Gastrocnemius medialis (tissue), 4 donors: ENCODE measurements around the gene KRT3. TPM values are rescaled to one million over a fixed set of nuclear protein-coding genes. Genes with fewer than 3 reads are reported as not detected.

Experiments used
- ATAC-seq, 2 donors: fragments of 150-250 bp; one replicate each; pipeline ENCODE4 v1.9.1; 2016
- DNase-seq, 2 donors: peaks; one replicate each; pipeline ENCODE4 v3.0.0-alpha.2; 2019
- H3K27ac ChIP-seq, 4 donors: fragments of 200-600 bp; sonication (generic); 1 replicate in 1 of 4; 2 replicates in 3 of 4; pipeline ENCODE4 v1.5.1; 2016 to 2018; ENCODE audit warnings: mild to moderate bottlenecking in 2 of 4, moderate library complexity in 1 of 4
- H3K27me3 ChIP-seq, 3 donors: fragments of 200-600 bp; sonication (generic) in 2 of 3; 1 replicate in 1 of 3; 2 replicates in 2 of 3; pipeline versions ENCODE4 v1.5.1 to v1.6.0; 2016 to 2019; ENCODE audit warnings: mild to moderate bottlenecking in 1 of 3, moderate library complexity in 1 of 3
- H3K36me3 ChIP-seq, 2 donors: fragments of 200-600 bp; sonication (generic) in 1 of 2; one replicate each; pipeline ENCODE4 v1.5.1; 2017 to 2018
- H3K4me1 ChIP-seq, 2 donors: fragments of 200-600 bp; sonication (generic) in 1 of 2; one replicate each; pipeline ENCODE4 v1.5.1; 2016 to 2017; ENCODE audit warnings: mild to moderate bottlenecking in 2 of 2
- H3K4me3 ChIP-seq, 4 donors: fragments of 200-600 bp; sonication (generic) in 3 of 4; 1 replicate in 1 of 4; 2 replicates in 3 of 4; pipeline ENCODE4 v1.5.1; 2016 to 2019; ENCODE audit warnings: mild to moderate bottlenecking in 2 of 4
- H3K9me3 ChIP-seq, 3 donors: fragments of 200-600 bp; sonication (generic) in 2 of 3; 1 replicate in 1 of 3; 2 replicates in 2 of 3; pipeline ENCODE4 v1.5.1; 2016 to 2019
- CTCF ChIP-seq, 5 experiments: fragments of 450-650 bp in 3 of 5; fragments of 200-600 bp in 2 of 5; sonication (generic) in 2 of 5; IDR thresholded peaks in 4 of 5; conservative IDR thresholded peaks in 1 of 5; 1 replicate in 4 of 5; 2 replicates in 1 of 5; pipeline ENCODE4 v1.5.1; 2016 to 2019; ENCODE audit warnings: antibody characterized with exemption in 5 of 5, mild to moderate bottlenecking in 3 of 5, moderate library complexity in 3 of 5
- POLR2A ChIP-seq, 2 donors: fragments of 450-650 bp; IDR thresholded peaks; one replicate each; pipeline ENCODE4 v1.6.1; 2017; ENCODE audit warnings: antibody characterized with exemption in 2 of 2, mild to moderate bottlenecking in 2 of 2, moderate library complexity in 2 of 2
- in situ Hi-C, 4 donors: fragments of 200-750 bp; cut with MboI; loops; one replicate each; pipeline versions ENCODE4 v1.15.0 to v1.8.0; 2017; ENCODE audit warnings: low sequenced_read_pairs in 4 of 4
- intact Hi-C: fragments of 100-400 bp; cut with DNase I; formaldehyde crosslinking; loops from one replicate; pipeline ENCODE4 v1.15.1; 2023; ENCODE audit warnings: low total_unique reads
- total RNA-seq, 4 donors: library from RNA; depleted of rRNA; stranded (reverse); fragments of >200 nt; gene quantifications; one replicate each; pipeline versions ENCODE4 v1.1.0 to v1.2.3, GENCODE V29; 2016

The KRT3 gene
- total RNA-seq, 4 donors from 2014 or later, result not detected

- no peaks in the 10 kb centered on the region for H3K4me1 ChIP-seq
- H3K36me3 ChIP-seq, result no peaks in the 10 kb centered on the region
- H3K27me3 ChIP-seq, result no peaks in the 10 kb centered on the region
- DNase-seq, result no peak
- no peak for TF ChIP-seq POLR2A (IDR thresholded peaks at IDR 0.05)
- TF ChIP-seq CTCF (IDR thresholded peaks at IDR 0.05 in 4 of 5, conservative IDR thresholded peaks at IDR 0.05 in 1 of 5), result no peak
- no peak overlapping the region for H3K4me3 ChIP-seq
- no peak for ATAC-seq
- in situ Hi-C loops, result no loop called here
- H3K9me3 ChIP-seq, result no peaks in the 10 kb centered on the region
- no peak overlapping the region for H3K27ac ChIP-seq
- intact Hi-C loops, result no loop called here
These were observed 32.2 kb upstream of the KRT3 start for GRCh38 chr12:52828156-52828555.

GRCh38 chr12:52827499-52828090 lies 31.7 kb upstream of the KRT3 start:
- in situ Hi-C loops (no loop called here), intact Hi-C loops (no loop called here)
- Histone ChIP-seq H3K4me1 (no peaks in the 10 kb centered on the region), H3K27me3 (no peaks in the 10 kb centered on the region), H3K36me3 (no peaks in the 10 kb centered on the region), H3K4me3 (no peak overlapping the region), H3K9me3 (no peaks in the 10 kb centered on the region), H3K27ac (no peak overlapping the region)
- ATAC-seq, result no peak
- no peak for TF ChIP-seq CTCF (IDR thresholded peaks at IDR 0.05 in 4 of 5, conservative IDR thresholded peaks at IDR 0.05 in 1 of 5)
- no peak for TF ChIP-seq POLR2A (IDR thresholded peaks at IDR 0.05)
- DNase-seq, result no peak

- Histone ChIP-seq H3K27me3 (peaks cover 0 to 6% (median 0%) of the 10 kb centered on the region in 3 donors), H3K36me3 (no peaks in the 10 kb centered on the region), H3K27ac (no peak overlapping the region), H3K4me1 (no peaks in the 10 kb centered on the region), H3K4me3 (no peak overlapping the region), H3K9me3 (no peaks in the 10 kb centered on the region)
- in situ Hi-C loops (no loop called here), intact Hi-C loops (no loop called here)
- ATAC-seq, result no peak
- no peak for DNase-seq
- TF ChIP-seq CTCF (IDR thresholded peaks at IDR 0.05 in 4 of 5, conservative IDR thresholded peaks at IDR 0.05 in 1 of 5) (no peak), POLR2A (IDR thresholded peaks at IDR 0.05) (no peak)
These were observed 30.9 kb upstream of the KRT3 start for GRCh38 chr12:52826611-52827498.

- H3K36me3 ChIP-seq, result no peaks in the 10 kb centered on the region
- ATAC-seq (no peak), DNase-seq (no peak)
- intact Hi-C loops (no loop called here), in situ Hi-C loops (no loop called here)
- H3K4me3 ChIP-seq, result no peak overlapping the region
- H3K4me1 ChIP-seq, result no peaks in the 10 kb centered on the region
- TF ChIP-seq POLR2A (IDR thresholded peaks at IDR 0.05) (no peak), CTCF (IDR thresholded peaks at IDR 0.05 in 4 of 5, conservative IDR thresholded peaks at IDR 0.05 in 1 of 5) (no peak)
- peaks cover 0 to 6% (median 0%) of the 10 kb centered on the region in 3 donors for H3K27me3 ChIP-seq
- H3K27ac ChIP-seq, result no peak overlapping the region
- no peaks in the 10 kb centered on the region for H3K9me3 ChIP-seq
These were observed 30.0 kb upstream of the KRT3 start for GRCh38 chr12:52825961-52826360.
